Upper lobe of left lung (tissue), 6 donors: ENCODE results near the gene PRMT6. TPM values are rescaled to one million over a fixed set of nuclear protein-coding genes. Genes with fewer than 3 reads are reported as not detected.

ENCODE experiments used
- ATAC-seq, 2 donors: fragments of 200-7000 bp; cut with Tn5 transposase; one replicate each; pipeline ENCODE4 v1.9.1; 2022; ENCODE audit warnings: mild to moderate bottlenecking in 2 of 2, moderate library complexity in 2 of 2; ENCODE audit not compliant: low FRiP score in 2 of 2
- DNase-seq, 2 donors: peaks; one replicate each; pipeline ENCODE4 v3.0.0-alpha.2; 2019 to 2020
- H3K27ac ChIP-seq, 4 donors: fragments of 200-600 bp; sonication (generic); one replicate each; pipeline ENCODE4 v1.5.1; 2016 to 2019
- H3K27me3 ChIP-seq, 4 donors: fragments of 200-600 bp; sonication (generic); one replicate each; pipeline ENCODE4 v1.5.1; 2017 to 2019
- H3K36me3 ChIP-seq, 4 donors: fragments of 200-600 bp; sonication (generic); one replicate each; pipeline ENCODE4 v1.5.1; 2016 to 2019
- H3K4me1 ChIP-seq, 4 donors: fragments of 200-600 bp; sonication (generic); one replicate each; pipeline ENCODE4 v1.5.1; 2018 to 2019
- H3K4me3 ChIP-seq, 4 donors: fragments of 200-600 bp; sonication (generic); one replicate each; pipeline ENCODE4 v1.5.1; 2017 to 2019; ENCODE audit warnings: mild to moderate bottlenecking in 2 of 4, moderate library complexity in 1 of 4
- H3K9me3 ChIP-seq, 4 donors: fragments of 200-600 bp; sonication (generic); one replicate each; pipeline ENCODE4 v1.5.1; 2018 to 2019
- EP300 ChIP-seq, 4 donors: sonication (generic); formaldehyde crosslinking; IDR thresholded peaks; one replicate each; pipeline ENCODE4 v1.5.1; 2017; ENCODE audit warnings: antibody characterized with exemption in 4 of 4, control low read depth in 2 of 4
- POLR2A ChIP-seq, 4 donors: fragments of 450-650 bp; IDR thresholded peaks; one replicate each; pipeline ENCODE4 v1.5.1; 2016 to 2017; ENCODE audit warnings: antibody characterized with exemption in 4 of 4, mild to moderate bottlenecking in 2 of 4
- POLR2AphosphoS5 ChIP-seq, 2 donors: sonication (generic); formaldehyde crosslinking; IDR thresholded peaks; one replicate each; pipeline ENCODE4 v1.5.1; 2017; ENCODE audit warnings: antibody characterized with exemption in 2 of 2
- WGBS, 2 donors: methylation state at CpG; one replicate each; pipeline ENCODE4 v1.1.5; 2017 to 2018; 5-methylcytosine and 5-hydroxymethylcytosine counted together
- total RNA-seq, 6 donors: library from RNA; depleted of rRNA in 4 of 6; stranded (reverse); fragments of >200 nt in 4 of 6; gene quantifications; one replicate each; pipeline versions ENCODE4 v1.1.0 to v1.2.1, GENCODE V29; 2016 to 2021
- TF ChIP-seq, protein P1 (sequence below), 6 experiments: fragments of 450-650 bp in 4 of 6; fragments of 200-600 bp in 2 of 6; sonication (generic) in 2 of 6; IDR thresholded peaks; one replicate each; pipeline ENCODE4 v1.5.1; 2016 to 2019; ENCODE audit warnings: antibody characterized with exemption in 6 of 6
- donor health status: DM: no; HTN: no; CAD: no; lungs with moderate emphysema.
- donor health status: DM: no; HTN: yes; CAD: no; lungs with severe emphysema.

Gene PRMT6
- total RNA-seq, 6 donors from 2014 or later = 10.4 to 18.9 (median 12.3) TPM

DNA sequence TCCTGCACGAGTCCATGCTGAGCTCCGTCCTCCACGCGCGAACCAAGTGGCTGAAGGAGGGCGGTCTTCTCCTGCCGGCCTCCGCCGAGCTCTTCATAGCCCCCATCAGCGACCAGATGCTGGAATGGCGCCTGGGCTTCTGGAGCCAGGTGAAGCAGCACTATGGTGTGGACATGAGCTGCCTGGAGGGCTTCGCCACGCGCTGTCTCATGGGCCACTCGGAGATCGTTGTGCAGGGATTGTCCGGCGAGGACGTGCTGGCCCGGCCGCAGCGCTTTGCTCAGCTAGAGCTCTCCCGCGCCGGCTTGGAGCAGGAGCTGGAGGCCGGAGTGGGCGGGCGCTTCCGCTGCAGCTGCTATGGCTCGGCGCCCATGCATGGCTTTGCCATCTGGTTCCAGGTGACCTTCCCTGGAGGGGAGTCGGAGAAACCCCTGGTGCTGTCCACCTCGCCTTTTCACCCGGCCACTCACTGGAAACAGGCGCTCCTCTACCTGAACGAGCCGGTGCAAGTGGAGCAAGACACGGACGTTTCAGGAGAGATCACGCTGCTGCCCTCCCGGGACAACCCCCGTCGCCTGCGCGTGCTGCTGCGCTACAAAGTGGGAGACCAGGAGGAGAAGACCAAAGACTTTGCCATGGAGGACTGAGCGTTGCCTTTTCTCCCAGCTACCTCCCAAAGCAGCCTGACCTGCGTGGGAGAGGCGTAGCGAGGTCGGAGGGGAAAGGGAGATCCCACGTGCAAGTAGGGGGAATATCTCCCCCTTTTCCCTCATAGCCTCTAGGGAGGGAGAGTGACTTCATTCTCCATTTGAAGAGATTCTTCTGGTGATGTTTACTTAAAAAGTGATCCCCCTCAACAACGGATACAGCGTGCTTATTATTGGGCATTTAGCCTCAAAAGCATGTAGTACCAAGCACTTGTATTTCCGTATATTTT lies 991 bp downstream of the PRMT6 start:
- peak; percentile 88 to 89 for ATAC-seq
- Histone ChIP-seq H3K27ac (peak overlapping the region; percentile 71 to 89 (median 88)), H3K36me3 (peaks cover 0 to 8% (median 0%) of the 10 kb centered on the region in 4 donors), H3K27me3 (no peaks in the 10 kb centered on the region), H3K9me3 (no peaks in the 10 kb centered on the region), H3K4me3 (peak overlapping the region; percentile 79 to 93 (median 88)), H3K4me1 (peaks cover 9 to 18% (median 12%) of the 10 kb centered on the region in 4 donors)
- DNase-seq = peak; percentile 59 to 91
- TF ChIP-seq, protein P1, sequence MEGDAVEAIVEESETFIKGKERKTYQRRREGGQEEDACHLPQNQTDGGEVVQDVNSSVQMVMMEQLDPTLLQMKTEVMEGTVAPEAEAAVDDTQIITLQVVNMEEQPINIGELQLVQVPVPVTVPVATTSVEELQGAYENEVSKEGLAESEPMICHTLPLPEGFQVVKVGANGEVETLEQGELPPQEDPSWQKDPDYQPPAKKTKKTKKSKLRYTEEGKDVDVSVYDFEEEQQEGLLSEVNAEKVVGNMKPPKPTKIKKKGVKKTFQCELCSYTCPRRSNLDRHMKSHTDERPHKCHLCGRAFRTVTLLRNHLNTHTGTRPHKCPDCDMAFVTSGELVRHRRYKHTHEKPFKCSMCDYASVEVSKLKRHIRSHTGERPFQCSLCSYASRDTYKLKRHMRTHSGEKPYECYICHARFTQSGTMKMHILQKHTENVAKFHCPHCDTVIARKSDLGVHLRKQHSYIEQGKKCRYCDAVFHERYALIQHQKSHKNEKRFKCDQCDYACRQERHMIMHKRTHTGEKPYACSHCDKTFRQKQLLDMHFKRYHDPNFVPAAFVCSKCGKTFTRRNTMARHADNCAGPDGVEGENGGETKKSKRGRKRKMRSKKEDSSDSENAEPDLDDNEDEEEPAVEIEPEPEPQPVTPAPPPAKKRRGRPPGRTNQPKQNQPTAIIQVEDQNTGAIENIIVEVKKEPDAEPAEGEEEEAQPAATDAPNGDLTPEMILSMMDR (IDR thresholded peaks at IDR 0.05) = no peak
- TF ChIP-seq EP300 (IDR thresholded peaks at IDR 0.05) (no peak), POLR2A (IDR thresholded peaks at IDR 0.05) (no peak), POLR2AphosphoS5 (IDR thresholded peaks at IDR 0.05) (no peak)
- 11 to 49% methylated on average over 9 to 44 of the region's 55 CpGs for WGBS, 2 donors

DNA sequence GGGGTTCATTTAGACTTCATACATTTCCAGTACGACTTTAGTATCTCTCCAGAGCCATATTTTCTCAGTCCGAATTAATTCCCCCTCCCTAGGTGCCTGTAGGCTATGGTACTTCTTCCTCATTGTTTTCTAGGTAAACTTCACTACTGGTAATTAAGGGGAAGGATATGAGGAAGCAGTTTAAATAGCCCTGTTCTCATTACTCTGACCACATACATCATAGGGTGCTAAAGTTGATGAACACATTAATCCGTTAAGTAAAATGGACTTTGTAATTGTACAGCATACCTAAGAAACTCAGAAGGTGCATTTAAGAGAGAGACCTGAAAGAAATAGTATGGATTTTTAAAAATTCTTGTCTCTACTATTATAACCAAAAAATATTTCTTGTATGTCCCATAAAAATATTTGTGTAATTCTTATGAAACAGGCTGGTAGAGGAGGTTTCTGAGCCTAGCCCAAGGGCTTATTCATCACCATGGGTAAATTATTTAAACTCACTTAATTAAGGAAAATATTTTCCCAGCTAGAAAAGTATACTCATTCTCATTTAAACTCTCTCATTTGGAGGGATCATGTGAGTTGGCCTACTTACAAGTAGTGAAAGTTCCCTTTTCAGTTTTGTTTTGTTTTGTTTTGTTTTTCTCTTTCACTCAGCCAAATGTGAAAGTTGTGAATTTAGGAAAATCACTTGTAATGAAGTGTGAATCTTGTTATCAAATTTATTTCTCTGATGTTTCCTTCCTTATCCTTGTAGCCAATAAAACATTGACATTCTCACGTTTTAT lies 2.0 kb downstream of the PRMT6 start:
- no peak for ATAC-seq
- H3K4me1 ChIP-seq = peaks cover 9 to 18% (median 12%) of the 10 kb centered on the region in 4 donors
- no peak for DNase-seq
- H3K9me3 ChIP-seq = no peaks in the 10 kb centered on the region
- no peak overlapping the region for H3K4me3 ChIP-seq
- H3K27me3 ChIP-seq = no peaks in the 10 kb centered on the region
- peaks cover 0 to 8% (median 0%) of the 10 kb centered on the region in 4 donors for H3K36me3 ChIP-seq
- WGBS, 2 donors = 68 to 76% methylated on average over 4 of the region's 4 CpGs
- TF ChIP-seq POLR2A (IDR thresholded peaks at IDR 0.05) (no peak), POLR2AphosphoS5 (IDR thresholded peaks at IDR 0.05) (no peak), EP300 (IDR thresholded peaks at IDR 0.05) (no peak)
- TF ChIP-seq, protein P1 (IDR thresholded peaks at IDR 0.05) = no peak
- no peak overlapping the region for H3K27ac ChIP-seq

DNA sequence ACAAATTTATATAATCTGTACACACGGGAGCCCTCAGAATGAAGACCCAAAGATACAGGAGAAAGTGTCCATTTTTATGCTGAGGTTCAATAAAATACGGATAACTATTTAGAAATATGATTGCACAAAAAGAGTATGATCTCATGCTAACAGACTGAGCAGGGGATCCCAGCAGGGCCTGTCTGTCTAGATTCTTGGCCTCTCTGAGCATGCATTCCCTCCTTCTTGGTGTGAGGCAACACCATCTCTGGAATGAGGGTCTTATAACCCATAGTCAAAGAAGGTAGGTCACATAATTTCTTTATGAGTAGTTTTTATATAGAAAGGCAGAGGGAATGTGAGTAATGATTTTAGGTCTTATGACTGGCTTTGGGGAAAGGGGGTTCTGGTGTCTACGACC lies 5.4 kb downstream of the PRMT6 start:
- Histone ChIP-seq H3K4me3 (no peak overlapping the region), H3K9me3 (no peaks in the 10 kb centered on the region), H3K36me3 (peaks cover 0 to 8% (median 0%) of the 10 kb centered on the region in 4 donors), H3K27me3 (no peaks in the 10 kb centered on the region), H3K4me1 (peaks cover 7 to 12% (median 9%) of the 10 kb centered on the region in 4 donors), H3K27ac (no peak overlapping the region)
- ATAC-seq (no peak), DNase-seq (no peak)
- 88 to 95% methylated on average over 3 of the region's 3 CpGs for WGBS, 2 donors
- no peak for TF ChIP-seq POLR2AphosphoS5 (IDR thresholded peaks at IDR 0.05)
- no peak for TF ChIP-seq EP300 (IDR thresholded peaks at IDR 0.05)
- TF ChIP-seq, protein P1 (IDR thresholded peaks at IDR 0.05) = no peak
- TF ChIP-seq POLR2A (IDR thresholded peaks at IDR 0.05) = no peak

DNA sequence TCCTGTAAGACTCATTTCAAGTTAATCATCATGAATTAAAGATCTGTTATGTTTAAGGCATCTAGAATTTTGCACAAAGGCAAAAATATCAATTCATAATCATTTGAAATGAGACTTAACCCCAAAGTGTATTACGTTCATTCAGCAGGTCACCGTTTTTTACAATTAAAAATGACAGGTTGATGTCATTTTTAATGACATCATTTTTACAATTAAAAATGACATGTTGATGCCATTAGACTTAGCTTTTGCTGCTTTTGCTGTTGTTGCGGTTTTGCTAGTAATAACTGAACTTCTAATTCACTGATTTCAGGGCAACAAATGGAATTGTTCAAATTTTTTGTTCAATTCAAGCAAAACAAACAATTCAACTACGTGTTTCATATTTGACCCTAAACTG lies 17.0 kb downstream of the PRMT6 start:
- no peaks in the 10 kb centered on the region for H3K27me3 ChIP-seq
- no peak overlapping the region for H3K4me3 ChIP-seq
- no peak for DNase-seq
- H3K27ac ChIP-seq = no peak overlapping the region
- no peaks in the 10 kb centered on the region for H3K9me3 ChIP-seq
- no peak for ATAC-seq
- no peak for TF ChIP-seq POLR2AphosphoS5 (IDR thresholded peaks at IDR 0.05)
- TF ChIP-seq, protein P1 (IDR thresholded peaks at IDR 0.05) = no peak
- no peak for TF ChIP-seq POLR2A (IDR thresholded peaks at IDR 0.05)
- no peak for TF ChIP-seq EP300 (IDR thresholded peaks at IDR 0.05)
- H3K4me1 ChIP-seq = no peaks in the 10 kb centered on the region
- WGBS, 2 donors = 84 to 89% methylated on average over 4 of the region's 4 CpGs
- no peaks in the 10 kb centered on the region for H3K36me3 ChIP-seq
